HG03280 (cell line): ENCODE results near the gene TMEM232.

Experiments
- ATAC-seq: cut with Tn5 transposase; IDR thresholded peaks from one replicate; pipeline ENCODE4 v1.9.1; 2021; ENCODE audit warnings: mild to moderate bottlenecking, moderate library complexity; ENCODE audit not compliant: unreplicated experiment

TMEM232 gene

DNA sequence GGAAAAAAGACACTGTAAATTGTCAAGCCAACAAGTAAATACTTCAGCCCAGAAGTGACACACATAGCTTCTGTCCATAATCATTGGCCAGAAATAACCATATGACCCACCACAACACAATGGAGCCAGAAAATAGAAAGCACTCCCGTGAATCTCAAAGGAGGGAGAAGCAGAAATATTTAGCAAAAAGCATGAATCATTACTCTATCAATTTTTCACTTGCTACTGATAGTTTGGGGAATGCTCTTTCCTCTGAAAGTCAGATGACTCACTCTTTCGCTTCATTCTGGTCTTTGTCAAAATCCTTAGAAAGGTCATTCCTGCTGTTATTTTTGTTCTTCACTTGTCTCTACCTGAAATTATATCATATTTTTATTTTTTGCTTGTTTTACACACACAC lies 312.6 kb downstream of the TMEM232 start:
- ATAC-seq, result no peak

- no peak for ATAC-seq
Observed at GRCh38 chr5:110409571-110409970, 316.9 kb downstream of the TMEM232 start.

- no peak for ATAC-seq
Observed at GRCh38 chr5:110402562-110402961, 323.9 kb downstream of the TMEM232 start.

DNA sequence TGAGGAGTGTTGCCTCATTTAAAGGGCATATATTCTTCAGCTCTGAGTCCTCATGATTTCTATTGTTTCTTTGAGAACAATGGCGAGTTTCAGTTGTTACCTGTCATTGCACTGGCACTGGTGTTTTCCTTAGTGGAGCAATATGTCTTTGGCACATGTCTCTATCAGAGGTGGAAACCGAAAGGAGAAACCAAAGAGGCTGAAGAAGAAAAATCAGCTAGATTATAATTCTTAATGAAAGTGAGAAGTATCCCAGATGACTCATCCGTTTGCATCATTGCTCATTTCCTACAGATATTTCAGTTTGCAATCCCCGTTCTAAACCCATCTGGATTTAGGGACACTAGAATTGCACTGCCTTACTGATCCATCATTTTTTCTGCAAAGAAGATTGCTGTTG lies 324.6 kb downstream of the TMEM232 start:
- no peak for ATAC-seq

GRCh38 chr5:110398951-110399350 lies 327.5 kb downstream of the TMEM232 start:
- no peak for ATAC-seq

- ATAC-seq, result no peak
Observed at GRCh38 chr5:110397281-110397680, 329.2 kb downstream of the TMEM232 start.

DNA sequence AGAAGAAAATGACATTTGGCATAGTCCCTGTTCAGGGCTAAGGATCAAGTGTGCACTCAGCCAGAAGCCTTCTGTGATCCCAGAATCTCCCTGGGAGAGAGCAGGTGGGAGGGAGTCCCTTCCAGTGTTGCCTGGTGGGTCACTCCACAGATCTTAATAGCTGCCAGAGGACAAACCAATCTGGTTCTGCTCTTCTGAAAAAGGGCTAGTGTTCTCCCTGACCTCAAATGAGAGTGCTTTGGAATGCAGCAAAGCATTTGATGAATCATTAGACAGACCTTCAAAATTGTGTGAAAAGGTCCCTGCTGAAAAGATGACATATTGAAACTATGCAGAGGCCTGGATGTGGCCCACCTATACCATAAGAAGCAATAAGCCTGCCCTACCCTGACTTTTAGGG lies 339.7 kb downstream of the TMEM232 start:
- ATAC-seq, result no peak

GRCh38 chr5:110383231-110383630 lies 343.2 kb downstream of the TMEM232 start:
- no peak for ATAC-seq

- no peak for ATAC-seq
Observed at GRCh38 chr5:110377943-110378342, 348.5 kb downstream of the TMEM232 start.

GRCh38 chr5:110377361-110377760 lies 349.1 kb downstream of the TMEM232 start:
- no peak for ATAC-seq

GRCh38 chr5:110376281-110376951 lies 350.1 kb downstream of the TMEM232 start:
- no peak for ATAC-seq

DNA sequence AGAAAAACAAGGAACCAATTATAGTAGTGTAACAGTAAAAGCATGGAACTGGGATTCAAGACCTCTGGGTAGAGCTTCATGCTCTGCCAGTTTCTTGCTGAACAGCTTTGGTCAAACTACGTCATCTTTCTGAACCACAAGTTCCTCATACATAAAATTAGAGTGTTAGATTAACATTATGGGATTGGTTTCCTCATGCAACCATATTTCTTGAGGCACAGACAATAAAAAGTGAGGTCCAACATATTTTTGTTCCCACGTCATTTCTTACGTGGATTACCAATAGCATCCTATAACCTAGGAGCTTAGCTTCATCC lies 354.8 kb downstream of the TMEM232 start:
- ATAC-seq, result peak; percentile 71

- ATAC-seq, result no peak
Observed at GRCh38 chr5:110371011-110371724, 355.3 kb downstream of the TMEM232 start.
